Measurements from ENCODE around the gene SPATA6.

The SPATA6 gene

DNA sequence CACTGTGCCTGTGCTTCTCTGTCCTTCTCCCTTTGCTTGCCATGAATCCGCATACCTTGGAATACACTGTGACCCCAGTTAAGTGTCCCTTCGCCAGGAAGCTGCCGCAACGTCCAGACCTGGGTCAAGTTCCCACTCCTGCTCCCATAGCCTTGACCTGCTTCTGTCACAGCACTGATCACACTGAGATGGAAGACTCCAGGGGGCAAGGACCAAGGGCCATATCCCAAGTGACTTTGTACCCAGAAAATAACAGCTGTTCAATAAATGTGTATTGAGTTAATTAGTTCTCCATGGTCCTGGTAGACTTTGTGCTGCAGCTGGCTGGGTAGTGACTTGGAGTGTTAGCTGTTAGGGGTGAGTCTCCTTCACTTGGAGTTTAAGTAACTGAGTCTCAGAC lies 223.6 kb downstream of the SPATA6 start:
- no peak for DNase-seq

GRCh38 chr1:48246727-48247126 lies 225.3 kb downstream of the SPATA6 start:
- no peak for DNase-seq
